NCI-H2196 (cell line): ENCODE results near the gene RASL10A.
A peak's percentile ranks its signal among the peaks of the same experiment; 100 is the strongest.
"Not testable (repeated sequence)": the region's sequence is repeated elsewhere in the genome, so short reads cannot be mapped to it uniquely, and the experiment has no call there.

Experiments
- DNase-seq: peaks from one replicate; lab custom pipeline; 2025; ENCODE audit not compliant: unreplicated experiment; lab: John Stamatoyannopoulos, UW

RASL10A gene, protein sequence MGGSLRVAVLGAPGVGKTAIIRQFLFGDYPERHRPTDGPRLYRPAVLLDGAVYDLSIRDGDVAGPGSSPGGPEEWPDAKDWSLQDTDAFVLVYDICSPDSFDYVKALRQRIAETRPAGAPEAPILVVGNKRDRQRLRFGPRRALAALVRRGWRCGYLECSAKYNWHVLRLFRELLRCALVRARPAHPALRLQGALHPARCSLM

DNA sequence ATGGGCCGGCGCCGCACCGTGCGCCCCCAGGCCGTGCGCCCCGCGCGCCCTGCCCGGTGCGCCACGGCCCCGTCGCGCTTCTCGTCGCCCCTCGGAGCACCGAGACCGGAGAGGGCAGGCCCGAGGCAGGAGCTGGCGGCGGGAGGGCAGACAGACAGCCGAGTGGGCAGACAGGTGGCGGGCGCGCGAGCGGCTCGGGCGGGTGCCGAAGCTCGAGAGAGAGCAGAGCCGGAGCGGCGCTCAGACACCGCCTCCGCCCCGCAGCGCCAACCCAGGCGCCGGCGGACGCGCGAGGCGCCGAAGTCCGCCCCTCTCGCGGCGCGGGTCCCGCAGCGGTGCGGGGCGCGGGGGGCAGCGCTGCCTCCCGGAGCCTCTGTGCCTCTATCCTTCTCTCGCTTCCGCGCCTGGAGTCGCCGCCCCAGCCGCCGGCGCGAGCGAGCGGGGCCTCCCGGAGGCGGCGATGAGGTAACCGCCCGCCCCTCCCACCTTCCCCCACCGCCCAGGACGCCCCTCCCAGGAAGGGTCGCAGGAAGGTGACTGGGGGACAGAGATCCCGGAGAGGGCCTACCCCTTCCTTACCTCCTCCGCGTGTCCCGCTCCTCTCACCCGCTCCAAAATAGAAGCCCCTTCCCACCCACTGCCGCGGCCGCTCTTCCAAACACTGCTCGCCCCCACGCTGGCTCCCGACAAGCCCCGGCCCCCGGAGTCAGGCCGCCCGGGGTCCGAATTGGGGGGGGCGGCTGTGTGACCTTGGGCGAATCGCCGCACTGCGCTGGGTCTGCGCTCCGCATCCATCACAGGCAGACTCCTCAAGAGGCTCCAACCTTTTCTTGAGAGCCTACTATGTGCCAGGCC is at the start of gene RASL10A:
TSS of gene RASL10A (minus strand) at position 412 of the 855 bp plus-strand sequence. CDS start 451 bp downstream, outside the sequence.
- DNase-seq, result peak; percentile 8

DNA sequence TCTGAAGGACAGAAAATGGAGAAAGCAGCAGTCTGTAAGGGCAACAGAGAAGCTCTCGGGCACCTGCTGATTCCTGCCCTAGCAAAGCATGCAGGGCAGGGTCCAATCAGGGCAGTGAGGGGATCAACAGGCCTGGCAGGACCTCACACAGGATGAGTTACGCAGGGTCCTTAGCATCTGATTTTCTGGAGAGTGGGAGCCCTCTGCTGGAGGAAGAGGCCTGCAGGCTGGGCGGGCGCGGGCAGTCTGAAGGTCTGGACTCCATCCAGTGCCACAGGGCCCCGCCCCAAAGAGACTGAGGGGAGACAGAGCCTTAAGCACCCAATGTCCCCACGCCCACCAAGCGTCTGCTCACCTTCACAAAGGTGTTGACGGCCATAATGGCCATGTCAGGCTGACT is 44.0 kb upstream of the RASL10A start:
- peak; percentile 20 for DNase-seq

DNA sequence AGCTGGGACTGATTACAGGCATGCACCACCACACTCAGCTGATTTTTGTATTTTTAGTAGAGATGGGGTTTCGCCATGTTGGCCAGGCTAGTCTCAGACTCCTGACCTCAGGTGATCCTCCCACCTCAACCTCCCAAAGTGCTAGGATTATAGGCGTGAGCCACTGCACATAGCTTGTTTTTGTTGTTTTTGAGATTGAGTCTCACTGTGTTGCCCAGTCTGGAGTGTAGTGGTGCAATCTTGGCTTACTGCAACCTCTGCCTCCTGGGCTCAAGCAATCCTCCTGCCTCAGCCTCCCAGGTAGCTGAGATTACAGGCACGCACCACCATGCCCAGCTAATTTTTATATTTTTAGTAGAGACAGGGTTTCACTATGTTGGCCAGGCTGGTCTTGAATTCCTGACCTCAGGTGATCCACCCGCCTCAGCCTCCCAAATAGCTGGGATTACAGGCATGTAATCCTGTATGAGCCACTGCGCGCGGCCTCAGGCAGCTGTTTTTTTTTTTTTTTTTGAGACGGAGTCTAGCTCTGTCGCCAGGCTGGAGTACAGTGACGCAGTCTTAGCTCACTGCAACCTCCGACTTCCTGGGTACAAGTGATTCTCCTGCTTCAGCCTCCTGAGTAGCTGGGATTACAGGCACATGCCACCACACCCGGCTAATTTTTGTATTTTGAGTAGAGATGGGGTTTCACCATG is 41.8 kb upstream of the RASL10A start:
- not testable (repeated sequence) for DNase-seq

DNA sequence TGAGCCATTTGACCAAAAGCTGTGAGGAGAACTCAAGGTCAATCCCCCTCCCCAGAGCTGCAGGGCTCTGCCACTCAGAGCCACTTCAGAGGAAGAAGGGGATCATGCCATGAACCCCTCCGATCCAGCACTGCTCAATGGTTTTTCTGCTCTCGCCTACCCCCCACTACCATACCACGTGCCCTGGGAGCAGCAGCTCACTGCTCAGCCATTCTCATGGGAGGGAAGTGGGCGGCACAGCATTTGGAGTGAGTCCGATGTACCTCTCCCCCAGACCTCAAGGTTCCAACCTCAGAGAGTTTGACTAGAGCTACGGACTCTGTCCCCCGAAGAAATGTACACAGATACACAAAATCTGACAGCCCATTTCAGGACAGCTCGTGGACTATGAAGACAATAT is 38.4 kb upstream of the RASL10A start:
- no peak for DNase-seq

DNA sequence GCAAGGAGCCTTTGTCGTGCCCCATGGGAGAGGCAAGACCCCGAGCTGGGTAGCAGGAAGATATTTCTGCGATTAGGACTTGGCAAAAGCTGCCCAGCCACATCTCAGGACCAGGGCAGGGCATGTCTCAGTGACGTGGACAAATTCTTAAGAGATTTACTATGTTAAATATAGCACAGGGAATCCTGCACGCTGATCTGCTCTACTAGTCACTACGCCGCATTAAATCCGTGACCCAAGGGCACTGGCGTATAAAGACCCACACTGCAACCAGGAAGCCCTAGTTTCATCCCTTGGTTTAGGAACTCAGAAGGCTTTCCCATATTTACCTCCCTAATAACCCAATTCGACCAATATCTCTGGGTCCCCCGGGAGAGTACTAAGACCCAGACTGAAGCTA is 37.8 kb upstream of the RASL10A start:
- no peak for DNase-seq

DNA sequence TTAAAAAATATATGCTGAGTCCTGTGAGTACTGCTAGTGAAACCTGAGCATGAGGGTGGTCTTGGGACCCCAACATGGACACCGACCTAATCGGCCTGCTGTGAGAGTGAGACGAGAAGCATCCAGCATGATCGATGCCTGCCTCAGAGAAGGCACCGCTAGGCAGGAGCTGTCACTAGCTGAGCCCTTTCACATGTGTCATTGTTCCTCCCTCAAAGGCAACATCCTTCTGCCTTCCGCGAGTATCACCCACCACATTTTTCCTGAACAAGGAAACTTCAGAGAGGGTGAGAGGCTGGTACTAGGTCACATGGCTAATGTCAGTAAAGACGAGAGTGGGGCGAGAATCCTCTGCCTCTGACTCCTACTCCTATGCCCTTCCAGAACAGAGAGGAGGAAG is 37.3 kb upstream of the RASL10A start:
- no peak for DNase-seq

DNA sequence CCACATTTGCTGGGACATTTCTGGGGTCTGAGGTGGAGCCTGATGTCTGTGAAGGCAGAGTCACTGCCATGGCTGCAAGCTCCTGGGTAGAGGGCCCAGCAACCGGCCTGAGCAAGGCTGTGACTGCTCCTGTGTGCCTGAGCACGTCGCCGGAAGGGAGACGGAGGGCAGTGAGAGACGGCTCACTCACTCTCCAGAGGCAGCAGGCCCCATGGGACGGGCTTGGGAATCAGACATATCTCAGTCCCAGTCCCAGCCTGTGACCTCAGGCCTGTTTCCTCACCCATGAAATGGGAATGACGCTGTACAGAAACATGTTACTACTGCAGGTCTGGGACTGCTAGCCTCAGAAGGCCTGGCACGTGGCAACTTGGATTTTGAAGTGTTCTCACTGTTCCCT is 36.4 kb upstream of the RASL10A start:
- no peak for DNase-seq

DNA sequence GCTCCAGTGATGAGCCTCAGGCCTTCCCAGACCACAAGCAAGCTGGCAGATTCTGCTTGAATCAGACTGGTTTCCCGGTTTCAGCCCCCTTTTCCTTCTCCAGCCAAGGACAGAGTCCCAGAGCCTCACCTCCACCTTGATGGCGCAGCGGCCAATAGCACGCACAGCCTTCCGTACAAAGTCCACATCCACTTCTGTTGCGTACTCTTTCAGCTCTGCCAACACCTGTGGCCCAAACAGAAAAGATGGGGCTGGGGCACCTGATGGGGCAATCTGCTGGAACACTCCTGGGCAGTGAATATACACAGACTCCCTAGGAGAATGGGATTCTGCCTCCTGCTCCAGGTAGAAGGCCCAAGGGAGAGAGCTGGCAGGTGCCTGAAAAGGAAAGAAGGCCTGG is 35.5 kb upstream of the RASL10A start:
- no peak for DNase-seq

DNA sequence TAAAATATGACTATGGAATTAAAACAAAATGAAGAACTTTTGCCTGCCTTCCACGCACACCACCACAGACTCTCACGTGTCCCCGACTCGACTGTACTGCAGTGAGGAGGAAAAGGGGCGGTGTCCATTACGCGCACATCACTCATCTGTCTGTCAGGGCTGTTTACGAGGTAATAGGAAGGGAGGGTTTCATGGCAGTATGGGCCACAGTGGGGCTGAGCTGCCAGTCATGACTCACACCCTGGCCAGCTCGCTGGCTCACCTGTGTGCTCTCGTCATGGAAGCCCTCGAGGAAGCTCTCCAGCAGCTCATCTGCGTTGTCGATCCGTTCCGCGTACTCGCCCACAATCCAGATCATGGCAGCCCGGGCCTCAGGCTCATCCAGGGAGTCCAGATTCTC is 33.5 kb upstream of the RASL10A start:
- DNase-seq, result no peak

DNA sequence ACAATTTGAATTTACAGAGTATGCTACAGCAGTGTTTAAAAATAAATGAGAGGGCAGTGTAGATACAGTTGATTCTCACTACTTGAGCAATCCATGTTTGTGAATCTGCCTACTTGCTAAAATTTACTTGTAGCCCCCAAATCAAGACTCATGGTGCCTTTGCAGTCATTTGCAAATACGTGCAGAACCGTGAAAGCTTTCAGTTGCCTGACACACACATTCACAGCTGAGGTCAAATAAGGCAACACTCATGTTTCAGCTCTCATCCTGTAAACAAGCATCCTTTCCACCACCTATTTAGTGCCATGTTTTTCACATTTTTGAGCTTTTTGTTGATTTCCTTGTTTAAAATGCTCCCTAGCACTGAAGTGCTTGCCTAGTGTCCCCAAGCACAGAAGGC is 32.5 kb upstream of the RASL10A start:
- DNase-seq, result no peak

DNA sequence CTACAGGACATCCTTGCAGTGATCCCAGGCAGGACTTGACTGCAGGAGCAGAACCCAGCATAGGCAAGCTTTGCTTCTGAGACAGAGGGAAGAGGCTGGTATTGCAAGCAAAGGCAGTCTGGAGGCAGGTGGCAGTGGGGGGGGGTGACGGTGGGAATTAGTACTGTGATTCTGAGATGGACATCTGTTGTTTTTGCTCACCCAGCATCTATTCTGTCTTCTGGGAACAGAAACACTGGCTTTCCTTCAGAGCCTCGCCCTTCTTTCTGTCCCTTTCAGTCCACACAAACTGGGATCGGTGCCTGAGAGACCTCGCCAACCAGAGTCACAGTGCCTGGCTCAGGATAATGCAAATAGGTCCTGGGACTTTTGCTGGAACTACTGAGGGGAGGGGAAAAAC is 31.2 kb upstream of the RASL10A start:
- DNase-seq, result no peak

DNA sequence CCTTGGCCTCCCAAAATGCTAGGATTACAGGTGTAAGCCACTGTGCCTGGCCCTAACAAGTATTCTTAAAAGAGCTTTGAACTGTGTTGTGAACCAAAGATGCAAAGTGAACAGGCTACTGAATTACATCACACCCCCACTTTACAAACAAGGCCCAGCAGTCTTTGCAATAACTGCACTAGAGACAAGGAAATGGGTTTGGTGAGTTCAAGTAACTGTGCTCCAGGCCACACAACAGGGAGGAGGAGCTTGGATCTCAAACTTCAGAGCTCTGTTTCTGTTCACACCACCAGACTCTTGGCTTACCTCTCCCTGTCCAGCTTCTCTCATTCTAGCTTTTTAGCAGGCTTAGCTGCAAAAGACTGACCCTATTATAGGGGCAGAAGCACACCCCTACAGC is 30.4 kb upstream of the RASL10A start:
- DNase-seq, result no peak

DNA sequence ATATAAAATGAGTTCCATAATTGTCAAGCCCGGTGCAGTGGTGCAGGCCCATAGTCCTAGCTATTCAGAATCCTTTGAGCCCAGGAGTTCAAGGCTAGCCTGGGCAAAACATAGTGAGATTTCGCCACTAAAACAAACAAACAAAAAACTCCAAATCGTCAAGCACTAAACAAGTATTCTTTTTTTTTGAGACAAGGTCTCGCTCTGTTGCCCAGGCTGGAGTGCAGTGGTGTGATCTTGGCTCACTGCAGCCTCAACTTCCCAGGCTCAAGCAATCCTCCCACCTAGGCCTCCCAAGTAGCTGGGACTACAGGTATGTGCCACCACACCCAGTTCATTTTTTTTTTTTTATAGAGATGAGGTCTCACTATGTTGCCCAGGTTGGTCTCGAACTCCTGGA is 29.4 kb upstream of the RASL10A start:
- DNase-seq, result not testable (repeated sequence)

DNA sequence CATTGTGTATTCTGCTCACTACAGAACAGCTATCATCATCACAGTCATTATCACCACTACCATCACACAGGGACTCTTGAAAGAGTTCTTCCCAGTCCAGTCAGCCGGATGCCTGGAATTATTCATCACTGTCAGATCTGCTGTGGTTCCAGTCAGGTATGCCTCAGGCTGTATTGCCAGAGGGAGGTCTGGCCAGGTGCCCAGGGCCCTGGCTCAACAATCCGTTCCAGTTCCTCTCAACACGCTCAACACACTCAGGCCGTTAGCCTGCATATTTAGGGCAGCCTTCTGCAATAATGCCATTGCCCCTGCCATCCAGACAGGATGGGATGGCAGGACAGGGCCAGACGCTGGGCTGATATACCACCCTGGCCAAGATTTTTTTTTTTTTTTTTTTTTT is 28.6 kb upstream of the RASL10A start:
- DNase-seq, result peak; percentile 74

DNA sequence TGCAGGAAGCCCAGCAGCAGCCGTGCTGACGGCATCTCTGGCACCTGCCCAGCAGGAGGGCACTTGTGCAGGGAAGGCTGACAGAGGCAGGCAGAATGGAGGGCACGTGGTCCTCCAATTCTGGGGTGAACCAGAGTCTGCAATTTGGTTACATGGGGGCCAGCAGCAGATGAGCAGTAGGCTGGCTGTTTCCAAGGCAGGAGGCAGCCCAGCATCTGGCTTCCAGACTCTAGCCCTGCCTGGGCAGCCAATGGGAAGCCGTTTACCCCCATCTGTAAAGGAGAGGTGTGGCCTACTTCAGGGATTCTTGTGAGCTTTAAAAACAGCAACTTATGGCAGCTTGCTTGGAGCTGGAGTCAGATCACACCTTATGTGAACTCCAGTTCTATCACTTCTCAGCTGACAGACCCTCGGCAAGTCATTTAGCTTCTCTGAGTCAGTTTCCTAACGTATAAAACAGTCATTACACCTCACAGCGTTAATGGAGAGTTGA is 27.9 kb upstream of the RASL10A start:
- DNase-seq, result peak; percentile 60

DNA sequence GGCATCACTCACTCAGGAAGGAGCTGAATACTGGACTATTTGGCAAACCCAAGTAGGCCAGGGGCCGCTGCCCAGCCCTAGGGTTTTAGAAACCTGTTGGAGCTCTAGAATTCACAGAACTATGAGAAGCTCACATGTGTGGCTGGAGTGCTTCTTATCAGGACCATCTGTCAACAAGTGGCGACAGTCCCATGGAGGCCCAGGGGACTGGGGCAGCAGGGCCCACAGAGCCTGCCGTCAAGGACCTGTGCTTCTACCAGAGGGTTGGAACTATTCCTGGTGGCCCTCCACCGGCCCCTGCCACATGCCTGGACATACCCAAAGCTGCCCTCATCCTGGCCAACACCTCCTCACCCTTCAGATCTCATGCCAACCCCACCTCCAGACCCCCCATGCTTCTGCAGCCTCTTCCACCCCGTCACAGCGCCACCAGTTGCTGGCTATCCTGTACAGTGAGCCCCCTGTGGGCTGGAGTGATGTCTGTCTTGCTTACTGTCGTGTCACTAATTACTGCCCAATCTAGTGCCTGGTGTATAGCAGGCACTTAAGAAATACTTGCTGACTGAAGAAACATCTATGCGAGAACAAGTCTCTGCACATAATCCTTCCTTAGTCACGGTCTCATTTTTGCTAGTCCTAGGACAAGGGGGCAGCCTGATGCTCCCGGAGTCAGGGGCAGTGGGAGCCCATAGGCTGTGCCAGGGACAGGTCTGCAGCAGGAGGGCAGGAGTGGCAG is 27.2 kb upstream of the RASL10A start:
- DNase-seq, result no peak

DNA sequence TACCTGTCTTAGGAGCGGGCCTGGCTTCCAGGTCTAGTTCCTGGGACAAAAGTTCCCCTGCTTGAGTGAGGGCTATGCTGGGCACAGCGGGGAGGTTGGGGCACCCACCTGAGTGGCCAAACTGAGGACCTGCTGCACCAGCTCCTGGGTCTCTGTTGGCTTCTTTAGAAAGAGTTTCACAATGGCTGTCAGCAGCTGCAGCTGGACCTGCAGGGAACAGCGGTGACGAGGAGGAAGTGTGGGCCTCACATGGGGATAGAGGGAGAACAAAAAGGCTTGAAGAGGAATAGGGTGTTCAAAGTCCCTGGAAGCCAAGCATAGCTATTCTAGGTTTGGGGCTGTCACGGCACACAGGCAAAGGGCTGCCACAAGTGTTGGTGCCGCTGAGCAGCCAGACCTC is 26.7 kb upstream of the RASL10A start:
- DNase-seq, result no peak

DNA sequence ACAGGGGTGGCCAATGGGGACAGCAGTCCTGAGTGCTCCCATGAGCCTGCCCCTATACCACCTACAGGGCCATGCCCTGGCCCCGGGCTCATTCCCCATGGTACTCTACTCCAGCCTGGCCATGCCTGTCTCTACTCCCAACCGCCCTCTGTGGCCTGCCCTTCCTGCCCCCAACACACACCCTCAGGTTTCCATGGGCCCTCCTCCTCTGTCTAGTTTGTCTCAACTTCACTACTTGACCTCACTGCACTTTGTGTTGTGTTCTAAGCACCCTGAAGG is 26.3 kb upstream of the RASL10A start:
- no peak for DNase-seq

DNA sequence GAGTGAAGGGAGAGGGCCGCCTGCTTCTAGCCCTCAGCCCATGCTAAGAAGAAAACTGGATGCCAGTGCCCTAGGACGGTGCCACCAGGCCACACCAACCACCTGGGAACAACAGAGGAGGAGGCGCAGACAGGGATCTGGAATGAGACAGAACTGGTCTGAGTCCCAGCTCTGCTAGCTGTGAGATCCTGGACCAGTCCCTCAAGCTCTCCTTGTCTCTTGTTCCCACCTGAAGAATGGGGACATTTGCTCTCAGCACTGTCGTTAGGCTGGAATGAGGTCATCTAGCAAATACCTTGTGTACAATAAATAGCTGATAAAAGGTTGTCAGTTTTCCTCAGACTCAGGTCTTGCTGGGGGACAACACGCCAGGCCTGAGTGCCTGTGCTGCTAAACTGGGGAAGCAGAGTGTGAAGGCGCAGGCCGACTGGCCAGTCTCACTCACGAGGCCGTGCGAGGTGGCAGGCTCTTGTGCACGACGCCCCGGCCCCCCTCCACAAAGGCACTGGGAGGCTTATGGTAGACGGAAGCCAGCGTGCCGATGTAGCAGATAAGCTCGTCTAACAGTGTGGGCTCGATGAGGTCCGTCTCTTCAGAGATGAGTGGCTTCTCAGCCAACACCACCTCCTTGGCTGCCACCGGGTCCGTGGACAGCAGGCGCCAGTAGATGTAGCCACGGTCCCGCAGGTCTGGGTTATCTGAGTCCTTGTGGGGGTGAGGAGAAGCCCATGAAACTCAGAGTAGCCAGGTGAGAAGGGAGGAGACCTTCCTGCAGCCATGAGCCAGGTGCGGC is 25.8 kb upstream of the RASL10A start:
- no peak for DNase-seq

DNA sequence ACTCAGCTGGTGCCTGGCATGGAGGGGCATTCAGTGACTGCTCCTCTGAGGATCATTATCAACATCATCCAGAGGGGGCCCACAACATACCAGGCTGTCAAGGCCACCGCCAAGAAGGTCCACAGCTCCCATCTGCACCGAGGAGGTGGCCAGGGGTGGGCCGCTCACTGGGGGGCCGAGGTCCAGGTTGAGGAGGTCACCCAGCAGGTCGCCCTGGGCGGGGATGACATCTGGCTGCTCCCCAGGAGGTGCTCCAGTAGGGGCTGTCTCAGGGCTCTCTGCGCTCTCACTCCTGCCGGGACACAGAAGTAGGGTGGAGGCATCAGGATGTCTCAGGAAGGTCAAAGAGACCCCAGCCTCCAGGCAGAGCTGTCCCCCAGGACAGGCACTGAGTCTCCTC is 25.1 kb upstream of the RASL10A start:
- no peak for DNase-seq
